Loucy (cell line): Measurements from ENCODE around the gene GLI1.
"Not testable (repeated sequence)": the region's sequence is repeated elsewhere in the genome, so short reads cannot be mapped to it uniquely, and the experiment has no call there.

ENCODE experiments used
- H2AFZ ChIP-seq: fragments of 200-600 bp; sonication (generic); 2 replicates; pipeline ENCODE4 v1.6.0; 2016; ENCODE audit warnings: antibody characterized with exemption, mild to moderate bottlenecking, low read length, moderate library complexity
- H3F3A ChIP-seq: fragments of 200-600 bp; 2 replicates; pipeline ENCODE4 v1.6.0; 2016; ENCODE audit warnings: antibody characterized with exemption, low read depth, mild to moderate bottlenecking
- H3K27me3 ChIP-seq: fragments of 200-600 bp; sonication (generic); 2 replicates; pipeline ENCODE4 v1.6.1; 2014; ENCODE audit warnings: low read length, mild to moderate bottlenecking; ENCODE audit not compliant: insufficient read depth, poor library complexity, severe bottlenecking
- H3K36me3 ChIP-seq: fragments of 200-600 bp; sonication (generic); 2 replicates; pipeline ENCODE4 v1.6.1; 2016; ENCODE audit warnings: low read length; ENCODE audit not compliant: insufficient read depth
- H3K4me1 ChIP-seq: fragments of 200-600 bp; sonication (generic); 2 replicates; pipeline ENCODE4 v1.5.1; 2014; ENCODE audit warnings: low read length, mild to moderate bottlenecking; ENCODE audit not compliant: insufficient read depth, poor library complexity, severe bottlenecking
- H3K4me2 ChIP-seq: fragments of 200-600 bp; sonication (generic); 2 replicates; pipeline ENCODE4 v1.6.0; 2014; ENCODE audit warnings: antibody characterized with exemption, low read length, low read depth, mild to moderate bottlenecking; ENCODE audit not compliant: poor library complexity, severe bottlenecking
- H3K4me3 ChIP-seq: fragments of 200-600 bp; sonication (generic); 2 replicates; pipeline ENCODE4 v1.5.1; 2014; ENCODE audit warnings: low read length, mild to moderate bottlenecking, mixed read lengths; ENCODE audit not compliant: poor library complexity, severe bottlenecking
- H3K79me2 ChIP-seq: fragments of 200-600 bp; sonication (generic); 2 replicates; pipeline ENCODE4 v1.6.1; 2014; ENCODE audit warnings: low read length; ENCODE audit not compliant: insufficient read depth
- H3K9ac ChIP-seq: fragments of 200-600 bp; sonication (generic); 2 replicates; pipeline ENCODE4 v1.6.0; 2014; ENCODE audit warnings: mild to moderate bottlenecking, low read depth, low read length, moderate library complexity; ENCODE audit not compliant: poor library complexity, severe bottlenecking
- H3K9me2 ChIP-seq: fragments of 200-600 bp; sonication (generic); replicated peaks from 2 replicates; pipeline ENCODE4 v1.6.1; 2016; ENCODE audit warnings: low read depth, low read length, mixed read lengths
- H3K9me3 ChIP-seq: fragments of 200-600 bp; sonication (generic); 2 replicates; pipeline ENCODE4 v1.6.1; 2014; ENCODE audit warnings: mild to moderate bottlenecking, antibody characterized with exemption, low read length, low read depth; ENCODE audit not compliant: insufficient read depth
- H4K20me1 ChIP-seq: fragments of 200-600 bp; sonication (generic); 2 replicates; pipeline ENCODE4 v1.6.0; 2014; ENCODE audit warnings: antibody characterized with exemption, low read length, mild to moderate bottlenecking; ENCODE audit not compliant: insufficient read depth, poor library complexity, severe bottlenecking
- EZH2phosphoT487 ChIP-seq: fragments of 200-600 bp; IDR thresholded peaks from 2 replicates; pipeline ENCODE4 v1.6.1; 2018; ENCODE audit warnings: antibody characterized with exemption, mild to moderate bottlenecking, moderate library complexity, borderline replicate concordance
- TF ChIP-seq, protein P1 (sequence below): fragments of 200-600 bp; sonication (generic); conservative IDR thresholded peaks from 2 replicates; pipeline ENCODE4 v1.5.1; 2014; ENCODE audit warnings: mild to moderate bottlenecking, antibody characterized with exemption, low read length

Gene GLI1

DNA sequence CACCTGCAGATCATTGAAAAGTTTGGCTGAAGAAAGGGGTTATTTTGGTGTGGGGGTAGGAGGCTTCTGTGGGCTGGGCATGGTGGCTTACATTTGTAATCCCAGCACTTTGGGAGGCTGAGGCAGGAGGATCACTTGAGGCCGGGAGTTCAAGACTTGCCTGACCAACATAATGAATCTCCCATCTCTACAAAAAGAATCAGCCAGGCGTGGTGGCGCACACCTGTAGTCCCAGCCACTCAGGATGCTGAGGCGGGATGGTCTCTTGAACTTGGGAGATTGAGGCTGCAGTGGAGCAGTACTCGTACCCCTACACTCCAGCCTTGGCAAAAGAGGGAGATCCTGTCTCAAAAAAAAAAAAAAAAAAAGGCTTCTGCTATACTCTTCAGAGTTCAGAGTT, 53.7 kb downstream of the GLI1 start:
- Histone ChIP-seq H3F3A (no peaks in the 10 kb centered on the region; the same call in 1 of the 2 replicates), H3K36me3 (peaks cover 89% of the 10 kb centered on the region), H3K9me3 (no peaks in the 10 kb centered on the region), H3K4me2 (no peak overlapping the region), H3K9me2 (no peaks in the 10 kb centered on the region), H3K4me1 (peaks cover 3% of the 10 kb centered on the region), H3K4me3 (no peak overlapping the region), H3K27me3 (no peaks in the 10 kb centered on the region), H3K9ac (no peak overlapping the region), H4K20me1 (peaks cover 16% of the 10 kb centered on the region), H2AFZ (no peak overlapping the region), H3K79me2 (peaks cover 12% of the 10 kb centered on the region)
- no peak for TF ChIP-seq EZH2phosphoT487
- TF ChIP-seq, protein P1, sequence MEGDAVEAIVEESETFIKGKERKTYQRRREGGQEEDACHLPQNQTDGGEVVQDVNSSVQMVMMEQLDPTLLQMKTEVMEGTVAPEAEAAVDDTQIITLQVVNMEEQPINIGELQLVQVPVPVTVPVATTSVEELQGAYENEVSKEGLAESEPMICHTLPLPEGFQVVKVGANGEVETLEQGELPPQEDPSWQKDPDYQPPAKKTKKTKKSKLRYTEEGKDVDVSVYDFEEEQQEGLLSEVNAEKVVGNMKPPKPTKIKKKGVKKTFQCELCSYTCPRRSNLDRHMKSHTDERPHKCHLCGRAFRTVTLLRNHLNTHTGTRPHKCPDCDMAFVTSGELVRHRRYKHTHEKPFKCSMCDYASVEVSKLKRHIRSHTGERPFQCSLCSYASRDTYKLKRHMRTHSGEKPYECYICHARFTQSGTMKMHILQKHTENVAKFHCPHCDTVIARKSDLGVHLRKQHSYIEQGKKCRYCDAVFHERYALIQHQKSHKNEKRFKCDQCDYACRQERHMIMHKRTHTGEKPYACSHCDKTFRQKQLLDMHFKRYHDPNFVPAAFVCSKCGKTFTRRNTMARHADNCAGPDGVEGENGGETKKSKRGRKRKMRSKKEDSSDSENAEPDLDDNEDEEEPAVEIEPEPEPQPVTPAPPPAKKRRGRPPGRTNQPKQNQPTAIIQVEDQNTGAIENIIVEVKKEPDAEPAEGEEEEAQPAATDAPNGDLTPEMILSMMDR = no peak

DNA sequence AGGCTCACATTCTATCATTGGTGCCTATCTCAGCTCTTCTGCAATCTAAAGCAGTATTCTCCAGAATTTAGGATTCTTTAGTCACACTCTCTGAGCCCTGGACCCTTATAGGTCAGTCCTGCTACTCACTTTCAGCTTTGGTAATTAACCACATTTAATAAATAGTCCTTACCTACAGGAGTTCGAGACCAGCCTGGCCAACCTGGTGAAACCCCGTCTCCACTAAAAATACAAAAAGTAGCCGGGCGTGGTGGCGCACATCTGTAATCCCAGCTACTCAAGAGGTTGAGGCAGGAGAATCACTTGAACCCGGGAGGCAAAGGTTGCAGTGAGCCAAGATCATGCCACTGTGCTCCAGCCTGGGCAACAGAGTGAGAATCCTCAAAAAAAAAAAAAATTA, 54.1 kb downstream of the GLI1 start:
- peaks cover 91% of the 10 kb centered on the region for H3K36me3 ChIP-seq

DNA sequence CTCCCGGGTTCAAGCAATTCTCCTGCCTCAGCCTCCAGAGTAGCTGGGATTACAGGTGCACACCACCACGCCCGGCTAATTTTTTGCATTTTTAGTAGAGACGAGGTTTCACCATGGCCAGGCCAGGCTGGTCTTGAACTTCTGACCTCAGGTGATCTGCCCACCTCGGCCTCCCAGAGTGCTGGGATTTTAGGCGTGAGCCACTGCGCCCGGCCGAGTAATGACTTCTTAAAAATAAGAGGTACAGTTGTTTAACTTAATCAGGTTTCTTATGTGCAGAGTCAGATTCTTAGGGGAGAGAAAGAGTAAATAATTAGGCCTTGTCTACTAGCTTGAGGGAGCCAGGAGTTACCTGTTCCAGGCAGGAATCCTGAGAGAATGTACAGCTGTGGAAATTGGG, 54.7 kb downstream of the GLI1 start:
- not testable (repeated sequence) for H3K9ac ChIP-seq, H3F3A ChIP-seq, H3K4me2 ChIP-seq, H3K9me2 ChIP-seq, H3K9me3 ChIP-seq, H2AFZ ChIP-seq, H3K4me3 ChIP-seq, H3K27me3 ChIP-seq
- Histone ChIP-seq H3K36me3 (peaks cover 85% of the 10 kb centered on the region), H4K20me1 (peaks cover 26% of the 10 kb centered on the region), H3K4me1 (peaks cover 13% of the 10 kb centered on the region), H3K79me2 (peaks cover 22% of the 10 kb centered on the region)

More for the DNA sequence above, 54.1 kb downstream of the GLI1 start:
- Histone ChIP-seq H4K20me1 (peaks cover 20% of the 10 kb centered on the region), H3K79me2 (peaks cover 16% of the 10 kb centered on the region)
- not testable (repeated sequence) for H3K4me3 ChIP-seq, H3K9ac ChIP-seq, H3K27me3 ChIP-seq, H2AFZ ChIP-seq, H3K4me1 ChIP-seq, H3F3A ChIP-seq, H3K9me2 ChIP-seq, H3K9me3 ChIP-seq, H3K4me2 ChIP-seq

DNA sequence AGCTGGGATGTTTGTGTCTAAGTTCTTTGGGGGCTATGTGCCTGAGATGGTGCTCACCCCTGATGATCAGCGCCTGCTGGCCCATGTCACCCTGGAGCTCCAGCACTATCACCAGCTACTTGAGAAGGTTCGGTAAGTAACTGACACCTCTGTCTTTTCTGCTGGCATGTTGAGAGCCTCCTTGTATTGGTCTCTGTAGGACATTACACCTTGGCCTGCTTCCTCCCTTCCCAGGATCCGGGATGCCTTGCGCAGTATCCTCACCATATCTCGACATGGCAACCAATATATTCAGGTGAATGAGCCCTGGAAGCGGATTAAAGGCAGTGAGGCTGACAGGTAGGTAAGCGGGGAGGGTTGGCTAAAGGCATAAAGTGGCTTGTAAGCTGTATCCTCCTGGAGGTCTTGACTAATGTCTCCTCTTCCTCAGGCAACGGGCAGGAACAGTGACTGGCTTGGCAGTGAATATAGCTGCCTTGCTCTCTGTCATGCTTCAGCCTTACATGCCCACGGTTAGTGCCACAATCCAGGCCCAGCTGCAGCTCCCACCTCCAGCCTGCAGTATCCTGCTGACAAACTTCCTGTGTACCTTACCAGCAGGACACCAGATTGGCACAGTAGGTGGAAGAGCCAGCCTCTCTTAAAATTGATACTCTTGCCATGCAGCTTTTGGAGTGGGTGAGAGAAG, 55.3 kb downstream of the GLI1 start:
- H3K4me1 ChIP-seq = peaks cover 15% of the 10 kb centered on the region
- H3K9ac ChIP-seq = no peak overlapping the region
- H4K20me1 ChIP-seq = peaks cover 32% of the 10 kb centered on the region
- no peaks in the 10 kb centered on the region; the same call in 1 of the 2 replicates for H3F3A ChIP-seq
- H3K4me2 ChIP-seq = no peak overlapping the region
- peaks cover 28% of the 10 kb centered on the region for H3K79me2 ChIP-seq
- no peak for TF ChIP-seq EZH2phosphoT487
- TF ChIP-seq, protein P1 = no peak
- no peaks in the 10 kb centered on the region for H3K9me3 ChIP-seq
- no peaks in the 10 kb centered on the region for H3K9me2 ChIP-seq
- H3K4me3 ChIP-seq = no peak overlapping the region
- H2AFZ ChIP-seq = no peak overlapping the region
- no peaks in the 10 kb centered on the region for H3K27me3 ChIP-seq
- peaks cover 80% of the 10 kb centered on the region for H3K36me3 ChIP-seq
